CD1c-positive myeloid dendritic cell (primary cell): ENCODE results near the gene CPSF4.

Source experiments
- DNase-seq: peaks from one replicate; pipeline ENCODE4 v3.0.0-alpha.2; 2016; ENCODE audit errors: extremely low spot score

The CPSF4 gene

DNA sequence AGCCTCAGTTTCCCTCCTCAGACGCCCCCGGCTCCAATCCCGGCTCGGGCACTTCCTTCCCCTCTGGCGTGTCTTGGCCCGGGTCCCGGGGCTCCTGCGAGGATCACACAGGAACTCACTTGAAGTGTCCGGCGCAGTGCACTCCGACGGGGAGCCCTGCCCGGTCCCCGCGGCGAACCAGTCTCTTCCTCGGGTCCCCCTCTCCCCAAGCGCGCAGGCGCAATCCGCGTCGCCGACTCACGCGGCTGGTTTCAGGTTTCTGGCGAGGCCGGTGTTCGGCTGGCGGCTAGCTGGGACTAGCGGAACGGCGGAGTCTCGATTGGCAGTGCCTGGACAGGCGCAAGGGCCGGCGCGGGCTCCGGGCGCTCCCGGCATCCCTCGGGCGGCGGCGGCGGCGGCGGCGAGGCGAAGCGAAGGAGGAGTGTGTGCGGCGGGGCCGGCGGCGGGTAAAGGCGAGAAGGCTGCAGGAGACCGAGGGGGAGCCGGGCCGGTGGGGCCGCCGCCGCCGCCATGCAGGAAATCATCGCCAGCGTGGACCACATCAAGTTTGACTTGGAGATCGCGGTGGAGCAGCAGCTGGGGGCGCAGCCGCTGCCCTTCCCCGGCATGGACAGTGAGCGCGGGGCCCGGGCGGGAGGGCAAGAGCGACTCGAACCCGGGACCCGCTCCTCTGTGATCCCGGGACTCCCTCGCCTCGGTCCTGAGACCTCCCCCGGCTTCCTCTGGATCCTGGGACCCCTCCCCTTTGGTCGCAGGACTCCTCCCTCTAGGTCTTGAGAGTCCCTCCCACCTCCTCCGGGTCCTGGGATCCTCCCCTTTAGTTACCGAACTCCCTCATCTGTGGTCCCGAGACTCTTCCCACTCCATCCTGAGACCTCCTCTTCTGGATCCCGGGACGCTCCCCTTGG is at the start of gene CPSF4, which contains the start of gene PTCD1:
TSS of gene CPSF4 (plus strand) at position 371 of the 908 bp plus-strand sequence. CDS start at position 511, 140 bp downstream.
TSS of gene PTCD1 (minus strand) at position 226 of the 908 bp plus-strand sequence. CDS start 3,556 bp downstream, outside the sequence.
- peak; percentile 97 for DNase-seq

DNA sequence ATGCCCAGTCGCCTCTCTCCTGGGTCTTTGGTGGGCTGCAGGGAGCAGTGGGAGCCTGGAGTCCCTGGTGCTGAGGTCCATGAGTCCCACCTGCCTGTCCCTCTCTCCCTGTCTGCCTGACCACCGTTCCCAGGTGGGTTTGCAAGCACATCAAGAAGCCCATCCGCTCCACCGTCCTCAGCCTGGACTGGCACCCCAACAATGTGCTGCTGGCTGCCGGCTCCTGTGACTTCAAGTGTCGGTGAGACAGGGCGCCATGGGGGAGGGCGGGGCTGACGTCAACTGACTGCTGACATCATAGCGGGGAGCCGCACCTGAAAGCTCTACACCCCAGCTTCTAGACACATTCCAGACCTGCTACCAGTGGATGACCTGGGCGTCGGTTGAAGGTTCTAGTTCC is 49.0 kb upstream of the CPSF4 start:
- no peak for DNase-seq

DNA sequence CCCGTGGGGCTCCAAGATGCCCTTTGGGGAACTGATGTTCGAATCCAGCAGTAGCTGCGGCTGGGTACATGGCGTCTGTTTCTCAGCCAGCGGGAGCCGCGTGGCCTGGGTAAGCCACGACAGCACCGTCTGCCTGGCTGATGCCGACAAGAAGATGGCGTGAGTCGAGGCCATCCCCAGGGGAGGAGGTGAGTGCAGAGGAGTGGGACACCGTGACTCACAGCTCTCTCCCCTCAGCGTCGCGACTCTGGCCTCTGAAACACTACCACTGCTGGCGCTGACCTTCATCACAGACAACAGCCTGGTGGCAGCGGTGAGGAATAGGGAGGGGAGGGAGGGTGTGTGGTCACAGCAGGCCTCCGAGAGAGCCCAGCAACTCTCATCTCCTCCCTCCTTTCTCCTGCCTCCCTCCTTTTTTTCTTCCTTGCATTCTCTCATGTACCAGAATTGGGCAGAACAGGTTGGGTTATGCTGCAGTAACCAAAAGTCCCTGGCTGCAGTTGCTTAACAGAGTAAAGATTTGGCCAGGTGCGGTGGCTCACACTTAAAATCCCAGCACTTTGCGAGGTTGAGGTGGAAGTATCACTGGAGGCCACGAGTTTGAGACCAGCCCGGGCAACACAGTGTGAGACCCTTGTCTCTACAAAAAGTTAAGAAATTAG is 47.7 kb upstream of the CPSF4 start:
- no peak for DNase-seq

DNA sequence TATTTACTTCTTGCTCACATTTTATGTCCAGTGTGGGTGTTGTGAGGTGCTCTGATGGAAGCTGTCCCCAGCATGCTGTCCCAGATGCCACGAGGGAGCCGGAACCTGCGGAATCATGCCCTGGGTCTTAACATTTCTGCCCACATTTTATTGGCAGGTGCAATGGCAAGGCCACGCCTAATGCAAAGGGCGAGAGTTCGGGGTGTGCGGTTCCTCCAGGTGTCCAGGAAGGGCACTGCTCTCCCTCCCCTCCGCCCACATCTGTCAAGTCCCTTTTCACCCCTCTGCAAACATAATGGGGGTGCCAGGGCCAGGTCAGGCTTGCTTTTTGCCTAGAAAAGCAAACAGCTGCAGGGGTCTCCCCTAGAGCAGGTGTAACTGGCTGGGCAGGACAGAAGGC is 46.7 kb upstream of the CPSF4 start:
- no peak for DNase-seq

DNA sequence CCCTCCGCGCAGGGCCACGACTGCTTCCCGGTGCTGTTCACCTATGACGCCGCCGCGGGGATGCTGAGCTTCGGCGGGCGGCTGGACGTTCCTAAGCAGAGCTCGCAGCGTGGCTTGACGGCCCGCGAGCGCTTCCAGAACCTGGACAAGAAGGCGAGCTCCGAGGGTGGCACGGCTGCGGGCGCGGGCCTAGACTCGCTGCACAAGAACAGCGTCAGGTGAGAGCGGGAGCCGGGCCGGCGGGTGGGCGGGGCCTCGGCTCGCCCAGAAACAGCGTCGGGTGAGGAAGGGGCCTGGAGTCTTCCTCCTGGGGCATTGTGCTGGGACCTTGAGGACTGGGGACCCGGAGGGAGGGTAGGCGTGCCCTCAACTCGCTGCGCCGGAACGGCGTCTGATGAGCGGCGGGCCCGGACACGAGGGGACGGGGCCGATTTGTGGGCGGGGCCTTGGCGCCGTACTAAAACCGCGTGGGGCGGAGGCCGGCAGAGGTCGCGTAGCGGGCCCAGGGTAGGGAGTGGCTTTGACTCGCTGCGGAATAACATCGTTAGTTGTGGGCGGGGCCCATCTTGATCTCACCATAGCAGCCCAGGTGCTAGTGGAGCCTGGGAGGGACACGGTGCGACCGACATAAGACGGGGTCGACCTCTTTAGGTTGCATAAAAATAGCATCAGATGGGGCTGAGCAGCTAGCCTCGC is 45.9 kb upstream of the CPSF4 start:
- DNase-seq: peak; percentile 71

DNA sequence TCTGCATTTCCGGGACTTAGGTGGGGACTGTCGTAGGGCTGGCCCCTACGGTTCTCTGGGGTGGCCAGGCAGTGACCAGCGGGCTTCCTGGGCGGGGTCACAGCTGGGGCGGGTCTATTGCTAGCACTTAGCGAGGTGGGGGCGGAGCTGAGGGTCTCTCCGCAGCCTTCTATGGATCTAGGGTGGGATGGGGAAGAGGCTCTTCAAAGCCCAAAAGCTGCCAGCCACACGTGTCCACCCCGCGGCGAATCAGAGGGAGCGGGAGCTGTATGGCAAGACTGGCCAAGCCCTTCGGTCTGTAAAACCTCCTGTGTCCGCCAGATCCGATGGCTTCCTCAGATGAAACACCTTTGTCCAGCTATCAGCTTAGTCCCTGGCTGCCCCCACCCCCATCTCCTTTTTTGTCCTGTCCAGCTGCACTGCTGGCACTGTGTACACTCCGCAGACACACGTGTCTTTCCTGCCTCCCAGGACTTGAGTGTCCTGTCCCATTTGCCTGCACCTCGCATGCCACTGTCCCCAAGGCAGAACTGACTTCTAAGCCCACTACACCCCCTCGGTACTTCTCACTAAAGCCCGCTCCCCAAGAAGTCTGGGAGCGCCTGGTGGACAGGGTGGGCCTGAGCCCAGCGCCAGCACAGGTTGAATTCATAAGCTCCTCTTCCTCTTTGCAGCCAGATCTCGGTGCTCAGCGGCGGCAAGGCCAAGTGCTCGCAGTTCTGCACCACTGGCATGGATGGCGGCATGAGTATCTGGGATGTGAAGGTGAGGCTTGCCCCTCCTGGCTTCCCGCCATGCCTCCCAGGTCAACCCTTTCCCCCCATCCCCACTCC is 45.2 kb upstream of the CPSF4 start:
- no peak for DNase-seq

DNA sequence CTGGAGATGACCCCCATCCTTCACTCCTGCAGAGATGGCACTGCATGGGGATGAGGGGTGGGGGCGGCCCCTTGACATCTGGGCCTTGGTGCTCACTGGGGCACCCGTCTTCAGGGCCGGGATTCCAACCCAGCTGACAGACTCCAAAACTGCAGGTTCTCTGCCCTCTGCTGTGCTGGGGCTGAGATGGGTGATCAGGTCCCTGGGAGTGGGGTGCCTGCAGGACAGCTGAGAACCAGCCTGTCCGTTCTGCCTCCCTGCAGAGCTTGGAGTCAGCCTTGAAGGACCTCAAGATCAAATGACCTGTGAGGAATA is 44.6 kb upstream of the CPSF4 start:
- no peak for DNase-seq

DNA sequence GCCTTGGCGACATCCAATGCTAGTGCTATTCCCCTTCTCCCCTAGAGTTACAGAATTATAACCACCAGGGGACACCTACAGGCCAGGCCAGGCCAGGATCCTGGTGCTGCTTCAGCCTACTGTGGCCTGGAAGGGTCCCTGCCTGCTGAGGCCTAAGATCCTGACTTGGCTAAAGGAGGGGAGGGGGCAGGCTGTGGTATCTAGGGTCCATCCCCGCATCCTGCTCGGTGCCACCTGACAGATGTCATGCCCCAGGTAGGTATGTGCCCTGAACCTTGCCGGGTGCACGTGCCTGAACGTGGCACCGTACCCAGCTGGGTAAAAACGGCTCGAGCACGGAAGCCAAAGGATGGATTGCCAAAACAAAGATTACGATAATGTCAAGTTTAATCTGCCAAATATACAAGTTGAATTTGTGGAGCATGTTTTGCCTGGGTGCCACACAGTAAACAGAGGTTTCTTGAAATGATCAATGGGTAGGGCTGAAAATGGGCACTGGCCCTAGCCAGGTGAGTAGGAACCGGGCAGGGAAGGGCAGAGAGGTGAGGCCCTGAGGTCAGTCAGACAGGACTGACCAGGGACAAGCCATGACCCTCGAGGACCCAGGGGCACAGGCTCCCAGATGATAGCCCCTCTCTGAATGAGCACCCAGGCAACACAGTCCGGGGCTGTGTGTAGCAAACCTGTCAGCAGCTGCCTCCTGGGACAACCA is 43.0 kb upstream of the CPSF4 start:
- DNase-seq: no peak

DNA sequence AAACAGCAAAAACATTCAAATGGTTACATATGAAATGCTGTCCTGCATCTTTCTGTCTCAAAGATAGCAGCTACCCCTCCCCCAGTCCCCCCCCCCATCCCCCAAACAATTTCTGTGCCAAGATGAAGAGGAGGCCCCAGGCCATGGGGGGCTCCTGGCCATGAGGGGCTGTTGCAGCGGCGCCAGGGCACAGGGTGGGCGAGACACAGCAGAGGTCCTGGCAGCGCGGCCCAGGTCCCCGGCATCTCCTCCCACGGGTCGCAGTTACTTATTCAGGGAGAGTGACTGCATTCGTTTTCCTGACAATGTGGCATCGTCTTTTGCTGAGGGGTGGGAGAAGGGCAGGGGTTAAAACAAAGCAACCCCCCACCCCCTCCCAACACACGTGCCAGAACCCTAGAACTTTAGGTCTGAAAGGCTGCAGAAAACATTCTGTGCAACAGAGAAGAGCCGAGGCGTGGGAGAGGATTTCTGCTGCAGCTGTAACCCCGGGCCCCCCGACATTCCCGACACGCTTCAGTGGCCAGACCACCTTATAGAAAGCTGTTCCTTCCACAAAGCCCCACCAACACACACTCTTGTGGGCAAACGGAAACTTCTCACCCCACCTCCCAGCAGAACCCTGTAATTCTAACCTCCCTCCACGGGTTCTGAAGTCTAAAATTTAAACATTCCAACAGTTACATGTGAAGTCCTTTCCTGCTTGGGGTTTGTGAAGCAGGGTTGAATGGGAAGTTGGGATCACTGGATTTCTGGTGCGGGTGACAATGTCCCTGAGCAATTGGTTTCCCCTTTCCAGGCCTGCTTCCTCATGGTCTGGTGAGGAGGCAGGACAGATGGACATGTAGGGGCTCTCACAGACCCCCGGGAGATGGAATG is 42.1 kb upstream of the CPSF4 start:
- DNase-seq: no peak

DNA sequence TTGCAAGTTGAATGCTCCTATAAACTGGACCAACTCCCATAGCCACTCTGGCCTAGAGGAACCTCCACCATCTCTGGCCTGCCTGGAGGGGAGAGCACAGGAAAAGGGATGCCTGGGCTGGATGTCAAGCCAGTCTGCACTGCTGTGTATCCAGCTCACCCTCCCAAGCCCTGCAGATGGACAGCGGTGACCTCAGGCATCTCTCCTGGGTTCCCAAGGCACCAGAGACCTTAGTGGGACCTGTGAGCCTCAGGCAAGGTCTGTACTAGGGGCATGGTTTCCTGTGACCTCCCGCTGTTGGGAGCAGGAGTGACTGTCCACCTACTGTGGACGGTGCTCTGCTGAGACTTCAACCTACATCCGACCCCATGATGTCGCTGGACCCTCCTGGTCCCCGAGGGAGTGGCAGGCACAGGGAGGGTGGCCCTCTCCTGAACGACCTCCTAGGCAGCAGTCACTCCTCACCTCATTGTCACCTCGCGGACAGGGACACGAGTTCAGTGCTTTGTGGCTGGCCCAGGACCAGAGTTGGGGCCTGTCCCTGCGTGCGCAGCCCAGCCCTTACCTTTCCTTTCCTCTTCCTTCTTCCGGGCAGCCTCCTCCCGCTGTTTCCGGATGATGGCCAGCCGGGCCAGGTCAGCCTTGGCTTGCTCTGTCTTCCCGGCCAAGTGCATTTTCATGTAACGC is 41.3 kb upstream of the CPSF4 start:
- no peak for DNase-seq

DNA sequence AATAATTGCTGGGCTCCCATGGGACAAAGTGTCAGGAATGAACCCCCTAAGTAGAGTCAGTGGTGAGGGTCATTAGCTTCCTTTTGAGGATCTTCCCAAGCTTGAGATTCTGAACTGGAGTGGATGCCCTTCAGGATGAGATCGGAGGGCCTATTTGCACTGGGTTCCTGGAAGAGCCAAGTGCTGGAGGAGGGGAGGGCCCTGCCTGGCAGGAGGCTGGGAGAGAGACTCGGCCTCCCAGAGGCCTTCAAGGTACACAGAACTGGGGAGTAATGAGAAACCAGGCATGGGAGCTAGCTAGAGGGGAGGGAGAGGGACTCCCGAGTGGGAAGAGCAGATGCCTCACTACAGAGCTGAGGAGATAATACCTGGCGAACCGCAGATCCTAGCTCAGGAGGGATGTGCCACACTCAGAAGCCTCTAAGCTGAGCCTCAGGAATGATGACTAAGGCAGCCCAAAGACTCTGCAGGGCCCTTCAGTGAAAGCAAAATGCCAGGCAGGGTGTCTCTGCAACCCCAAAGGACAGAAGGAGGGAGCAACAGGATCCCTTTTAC is 39.8 kb upstream of the CPSF4 start:
- no peak for DNase-seq

DNA sequence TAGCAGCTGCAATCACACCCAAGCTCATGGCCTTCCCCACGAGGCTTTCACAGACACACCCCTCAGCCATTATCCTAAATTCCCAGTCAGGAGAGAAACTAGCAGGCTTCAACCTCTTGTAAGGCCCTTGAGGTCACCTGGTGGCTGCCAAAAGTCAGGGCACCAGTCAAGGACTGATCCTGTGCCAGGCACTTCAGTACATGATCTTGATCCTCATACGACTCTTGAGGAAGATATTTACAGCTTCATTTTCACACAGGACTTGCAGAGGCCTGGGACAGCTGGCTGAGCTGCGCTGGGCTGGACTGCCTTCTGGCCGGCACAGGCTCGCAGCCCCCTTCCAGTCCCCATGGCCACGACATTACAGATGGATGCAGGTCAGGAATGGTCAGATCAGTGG is 39.1 kb upstream of the CPSF4 start:
- DNase-seq: no peak

DNA sequence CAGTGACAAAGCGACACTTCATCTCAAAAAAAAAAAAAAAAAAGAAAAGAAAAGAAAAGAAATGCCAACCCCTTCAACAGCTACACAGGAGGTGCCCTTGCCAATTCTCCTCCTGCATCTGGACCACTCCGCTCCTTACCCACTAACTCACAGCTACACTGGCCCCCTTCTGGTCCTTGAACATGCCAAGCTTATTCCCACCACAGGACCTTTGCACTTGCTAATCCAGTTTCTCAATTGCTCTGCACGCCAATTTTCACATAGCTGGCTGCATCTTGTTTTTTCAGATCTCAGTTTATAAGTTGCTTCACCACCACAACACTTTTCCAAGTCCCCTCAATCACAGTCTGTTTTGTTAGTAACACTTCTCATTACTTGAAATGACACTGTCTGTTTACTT is 35.9 kb upstream of the CPSF4 start:
- DNase-seq: no peak

DNA sequence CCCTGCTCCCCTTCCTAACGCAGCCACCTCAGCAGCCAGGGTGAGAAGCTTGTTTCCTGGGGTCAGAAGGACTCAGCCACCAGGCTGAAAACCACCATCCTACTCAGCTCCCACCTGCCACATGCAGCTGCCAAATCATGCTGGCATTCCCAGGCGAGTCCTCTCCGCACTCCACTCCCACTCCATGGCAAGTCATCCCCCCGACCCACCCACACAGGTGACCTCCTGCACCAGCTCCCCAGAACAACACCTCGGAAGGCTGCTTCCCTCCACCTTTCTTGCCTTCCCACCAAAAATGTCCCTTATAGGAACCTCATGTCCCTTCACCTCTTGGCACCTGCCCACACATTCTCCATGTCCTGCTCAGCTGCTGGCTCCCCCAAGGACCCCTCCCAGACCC is 35.0 kb upstream of the CPSF4 start:
- no peak for DNase-seq

DNA sequence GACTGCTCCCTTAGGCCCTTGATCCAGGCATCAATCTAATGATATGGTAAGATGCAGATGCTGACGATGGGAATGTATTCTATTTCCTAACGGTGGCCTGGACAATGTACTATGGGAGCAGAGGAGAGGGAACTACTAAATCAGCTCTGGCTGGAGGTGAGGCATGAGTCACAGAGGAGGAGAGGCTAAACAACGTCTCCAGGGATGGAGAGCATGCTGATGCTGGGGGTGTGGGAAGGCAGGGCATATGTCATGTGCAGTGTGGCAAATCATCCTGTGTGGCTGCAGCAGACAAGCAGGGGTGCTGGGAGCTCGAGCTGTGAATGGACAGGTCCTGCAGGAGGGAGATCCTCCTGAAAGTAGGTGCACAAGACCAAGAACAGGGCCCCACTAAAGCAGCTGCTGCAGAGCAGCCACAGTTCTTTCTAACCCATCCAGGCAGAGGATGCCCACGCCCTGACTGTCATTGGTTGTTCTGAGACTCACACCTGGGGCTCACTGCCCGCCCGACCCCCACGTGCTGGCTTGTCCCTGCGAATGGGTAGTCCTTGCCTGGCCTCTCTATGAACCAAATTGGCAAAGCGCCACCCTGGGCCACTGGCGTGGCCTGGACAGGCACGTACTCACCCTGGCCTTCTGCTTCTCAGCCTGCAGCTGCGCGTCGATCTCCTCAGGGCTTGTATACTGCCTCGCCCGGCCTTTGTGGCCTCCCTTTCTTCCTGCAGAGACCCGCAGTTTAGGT is 34.3 kb upstream of the CPSF4 start:
- DNase-seq: no peak

DNA sequence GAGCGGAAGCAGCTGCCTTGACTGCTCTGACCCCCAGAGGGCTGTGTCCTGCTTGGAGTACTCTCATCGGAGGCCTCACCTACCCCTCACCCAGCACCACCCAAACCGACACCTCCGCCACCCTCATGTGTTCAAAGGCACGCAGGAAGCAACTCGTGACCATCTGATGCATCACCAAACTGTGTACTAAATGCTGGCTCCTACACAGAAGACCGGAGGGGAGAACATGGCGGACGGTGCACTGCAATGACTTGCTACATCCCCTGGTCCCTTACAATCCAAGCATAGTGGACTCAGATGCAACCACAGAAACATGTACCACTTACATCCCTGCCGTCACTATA is 33.8 kb upstream of the CPSF4 start:
- DNase-seq: no peak

DNA sequence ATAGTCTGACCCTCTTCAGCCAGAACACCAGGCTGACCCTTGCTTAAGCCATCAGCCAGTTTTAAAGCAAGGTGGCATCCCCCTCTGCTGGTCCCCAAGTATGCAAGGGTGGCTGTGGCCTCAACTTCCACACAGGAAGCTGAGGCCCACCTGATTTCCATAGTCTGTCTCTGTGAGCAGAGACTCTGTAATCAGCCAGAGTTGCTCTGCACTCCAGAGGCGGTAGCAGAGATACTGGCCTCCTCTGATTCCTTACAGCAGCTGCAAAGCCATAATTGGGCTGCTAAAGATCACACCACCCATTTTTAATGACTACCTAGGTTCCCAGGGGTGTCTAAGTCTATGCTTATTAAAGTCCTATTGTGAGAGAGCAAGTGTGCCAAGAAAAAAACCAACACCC is 32.2 kb upstream of the CPSF4 start:
- no peak for DNase-seq

DNA sequence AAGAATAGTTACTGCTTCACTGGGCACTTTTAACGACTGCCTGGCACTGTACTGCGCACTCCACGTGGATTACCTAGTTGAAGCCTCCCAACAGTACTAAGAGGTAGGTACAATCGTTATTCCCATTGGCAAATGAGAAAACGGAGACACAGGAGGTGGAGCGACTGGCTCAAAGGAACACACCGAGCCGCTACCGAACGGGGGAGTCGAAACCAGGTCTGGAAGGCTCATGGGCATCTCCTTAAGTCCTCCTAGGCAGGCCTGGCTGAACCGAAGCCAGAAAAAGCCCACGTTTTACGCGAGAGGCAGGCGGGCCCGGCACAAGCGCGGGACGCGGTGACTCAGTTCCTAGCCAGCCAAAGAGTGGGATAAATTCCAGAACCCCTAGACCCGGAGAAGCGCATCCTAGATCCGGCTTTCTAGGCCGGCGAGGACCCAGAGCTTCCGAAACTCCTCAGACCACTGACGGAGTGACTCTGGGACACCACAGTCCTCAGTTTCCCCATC is 30.8 kb upstream of the CPSF4 start:
- DNase-seq: peak; percentile 63
